ENCODE data around the gene DIPK1B. TPM values are rescaled to one million over a fixed set of nuclear protein-coding genes. Genes with fewer than 3 reads are reported as not detected.

The DIPK1B gene
- total RNA-seq, 1 donor from 2014 or later = 46.3 TPM

DNA sequence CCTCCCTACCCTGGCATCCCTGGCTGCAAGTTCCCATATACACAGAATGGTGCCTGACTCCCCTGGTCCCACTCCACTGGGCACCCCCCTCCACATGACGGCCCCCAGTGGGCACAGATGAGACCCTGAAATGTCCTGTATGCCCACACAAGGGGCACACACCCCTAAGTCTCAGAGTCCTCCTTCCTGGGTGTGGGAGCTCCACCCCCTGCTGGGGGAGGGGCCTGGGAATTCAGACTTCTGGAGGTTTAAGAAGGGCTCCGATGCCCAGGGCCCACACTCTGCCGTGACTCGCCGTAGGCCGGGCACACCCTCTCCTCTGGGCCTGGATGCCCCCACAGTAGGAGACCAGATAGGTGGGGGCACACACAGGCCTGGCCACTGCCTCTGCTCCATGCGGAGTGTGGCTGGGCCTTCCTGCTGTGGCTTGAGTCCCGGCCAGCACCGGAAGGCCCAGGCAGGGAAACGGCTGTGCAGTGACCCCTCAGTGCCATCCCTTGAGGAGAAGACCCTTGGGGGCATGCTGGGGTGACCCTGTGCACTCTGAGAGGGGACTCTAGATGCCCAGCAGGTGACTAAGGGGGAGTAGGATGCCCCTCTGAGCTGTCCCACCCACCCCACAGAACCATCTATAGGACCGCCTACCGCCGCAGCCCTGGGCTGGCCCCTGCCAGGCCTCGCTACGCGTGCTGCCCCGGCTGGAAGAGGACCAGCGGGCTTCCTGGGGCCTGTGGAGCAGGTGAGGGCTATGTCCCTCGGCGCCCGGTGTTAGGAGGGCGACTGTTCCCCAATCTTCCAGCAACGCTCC, 43.2 kb upstream of the DIPK1B start:
- Mint-ChIP-seq H3K4me1 (no peaks in the 10 kb centered on the region), H3K27ac (ENCODE audit: unreplicated experiment) (no peak overlapping the region), H3K4me3 (peak overlapping the region; percentile 72), H3K27me3 (ENCODE audit: low read depth) (peaks cover 4% of the 10 kb centered on the region), H3K9me3 (no peaks in the 10 kb centered on the region), H3K36me3 (ENCODE audit: low read depth) (no peaks in the 10 kb centered on the region)
- no peak for DNase-seq (ENCODE audit: low read depth, low spot score)
- no peak for TF ChIP-seq CTCF (conservative IDR thresholded peaks at IDR 0.05)

GRCh38 chr9:136669791-136670464, 42.4 kb upstream of the DIPK1B start:
- DNase-seq (ENCODE audit: low read depth, low spot score) = no peak
- peaks cover 4% of the 10 kb centered on the region for H3K27me3 Mint-ChIP-seq (ENCODE audit: low read depth)
- TF ChIP-seq CTCF (conservative IDR thresholded peaks at IDR 0.05) = no peak
- peak overlapping the region; percentile 41 for H3K4me3 Mint-ChIP-seq
- no peaks in the 10 kb centered on the region for H3K36me3 Mint-ChIP-seq (ENCODE audit: low read depth)
- no peaks in the 10 kb centered on the region for H3K9me3 Mint-ChIP-seq
- H3K27ac Mint-ChIP-seq (ENCODE audit: unreplicated experiment) = no peak overlapping the region
- H3K4me1 Mint-ChIP-seq = no peaks in the 10 kb centered on the region

DNA sequence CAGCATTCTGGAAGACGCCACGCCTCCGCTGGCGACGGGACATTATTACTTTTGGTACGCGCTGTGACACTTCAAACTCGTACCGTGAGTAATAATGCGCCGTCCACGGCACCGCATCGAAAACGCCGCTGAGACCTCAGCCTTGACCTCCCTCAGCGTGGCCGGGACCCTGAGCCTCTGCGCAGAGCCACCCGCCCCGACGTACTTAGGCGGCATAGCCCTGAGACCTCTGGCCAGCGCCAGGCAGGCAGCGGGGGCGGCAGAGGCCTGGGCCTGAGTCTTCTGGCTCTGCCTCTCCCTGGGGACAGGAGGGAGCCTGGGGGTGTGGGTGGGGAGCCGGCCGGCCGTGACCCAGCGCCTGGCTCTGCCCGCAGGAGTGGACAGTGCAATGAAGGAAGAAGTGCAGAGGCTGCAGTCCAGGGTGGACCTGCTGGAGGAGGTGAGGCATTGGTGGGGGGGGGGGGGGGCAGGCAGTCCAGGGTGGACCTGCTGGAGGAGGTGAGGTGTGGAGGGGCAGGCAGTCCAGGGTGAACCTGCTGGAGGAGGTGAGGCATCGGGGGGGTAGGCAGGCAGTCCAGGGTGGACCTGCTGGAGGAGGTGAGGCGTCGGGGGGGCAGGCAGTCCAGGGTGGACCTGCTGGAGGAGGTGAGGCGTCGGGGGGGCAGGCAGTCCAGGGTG, 41.7 kb upstream of the DIPK1B start:
- no peak for TF ChIP-seq CTCF (conservative IDR thresholded peaks at IDR 0.05)
- peaks cover 2% of the 10 kb centered on the region for H3K27me3 Mint-ChIP-seq (ENCODE audit: low read depth)
- no peaks in the 10 kb centered on the region for H3K4me1 Mint-ChIP-seq
- peak overlapping the region; percentile 41 for H3K4me3 Mint-ChIP-seq
- DNase-seq (ENCODE audit: low read depth, low spot score) = no peak
- no peak overlapping the region for H3K27ac Mint-ChIP-seq (ENCODE audit: unreplicated experiment)
- no peaks in the 10 kb centered on the region for H3K9me3 Mint-ChIP-seq
- no peaks in the 10 kb centered on the region for H3K36me3 Mint-ChIP-seq (ENCODE audit: low read depth)

GRCh38 chr9:136671254-136671614, 41.1 kb upstream of the DIPK1B start:
- Mint-ChIP-seq H3K27me3 (ENCODE audit: low read depth) (peaks cover 2% of the 10 kb centered on the region), H3K4me3 (no peak overlapping the region), H3K27ac (ENCODE audit: unreplicated experiment) (no peak overlapping the region), H3K9me3 (no peaks in the 10 kb centered on the region), H3K4me1 (no peaks in the 10 kb centered on the region), H3K36me3 (ENCODE audit: low read depth) (no peaks in the 10 kb centered on the region)
- TF ChIP-seq CTCF (conservative IDR thresholded peaks at IDR 0.05) = no peak
- no peak for DNase-seq (ENCODE audit: low read depth, low spot score)

DNA sequence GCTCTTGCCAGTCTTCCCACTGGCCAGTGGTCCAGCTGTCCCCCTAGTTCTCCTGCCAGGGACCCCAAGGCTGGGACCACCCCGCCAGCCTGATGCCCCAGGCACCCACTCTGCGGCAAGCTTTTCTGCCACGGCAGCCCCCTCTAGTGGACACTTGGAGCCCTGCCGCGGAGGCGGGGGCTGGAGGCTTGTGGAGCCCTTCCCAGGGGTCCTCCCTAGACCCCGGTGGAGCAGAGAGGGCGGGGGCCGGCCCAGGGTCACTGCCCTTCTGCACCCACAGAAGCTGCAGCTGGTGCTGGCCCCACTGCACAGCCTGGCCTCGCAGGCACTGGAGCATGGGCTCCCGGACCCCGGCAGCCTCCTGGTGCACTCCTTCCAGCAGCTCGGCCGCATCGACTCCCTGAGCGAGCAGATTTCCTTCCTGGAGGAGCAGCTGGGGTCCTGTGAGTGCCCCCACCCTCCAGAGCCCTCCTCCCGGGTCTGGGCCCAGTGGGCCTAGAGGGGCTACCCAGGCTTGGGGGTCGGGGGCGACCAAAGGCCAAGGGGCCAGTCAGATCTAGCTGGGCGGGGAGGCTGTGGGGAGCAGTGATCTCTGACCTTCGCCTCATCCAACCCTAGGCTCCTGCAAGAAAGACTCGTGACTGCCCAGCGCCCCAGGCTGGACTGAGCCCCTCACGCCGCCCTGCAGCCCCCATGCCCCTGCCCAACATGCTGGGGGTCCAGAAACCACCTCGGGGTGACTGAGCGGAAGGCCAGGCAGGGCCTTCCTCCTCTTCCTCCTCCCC, 40.5 kb upstream of the DIPK1B start:
- Mint-ChIP-seq H3K4me3 (no peak overlapping the region), H3K27ac (ENCODE audit: unreplicated experiment) (no peak overlapping the region), H3K9me3 (no peaks in the 10 kb centered on the region), H3K36me3 (ENCODE audit: low read depth) (no peaks in the 10 kb centered on the region), H3K4me1 (no peaks in the 10 kb centered on the region), H3K27me3 (ENCODE audit: low read depth) (no peaks in the 10 kb centered on the region)
- peak; percentile 81 for DNase-seq (ENCODE audit: low read depth, low spot score)
- TF ChIP-seq CTCF (conservative IDR thresholded peaks at IDR 0.05) = peak; percentile 81

All from neural crest cell (in vitro differentiated cells).